ENCODE results near the gene PPP3CA.

PPP3CA gene

DNA sequence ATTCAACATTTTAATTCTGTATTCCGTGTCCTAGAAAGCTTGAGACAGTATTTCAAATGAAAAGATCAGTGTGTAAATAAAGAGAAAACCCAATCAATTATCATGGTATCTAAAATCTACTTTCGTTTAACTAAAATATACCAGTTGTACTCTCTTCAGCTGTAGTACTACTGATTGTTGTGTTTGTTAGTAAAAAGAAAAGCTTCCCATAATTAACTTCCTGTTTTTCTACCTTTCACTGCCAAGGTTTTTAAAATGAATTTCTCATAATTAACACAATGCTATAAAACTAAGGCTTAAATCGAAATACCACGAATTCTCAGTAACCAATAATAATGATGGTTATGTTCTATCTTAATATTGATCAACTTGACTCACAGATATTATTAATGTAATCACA, 37.4 kb downstream of the PPP3CA start:
- no peak for TF ChIP-seq CTCF (IDR thresholded peaks at IDR 0.05)

GRCh38 chr4:101307899-101308298, 39.4 kb downstream of the PPP3CA start:
- TF ChIP-seq CTCF (IDR thresholded peaks at IDR 0.05), result no peak

GRCh38 chr4:101306764-101307615, 40.3 kb downstream of the PPP3CA start:
- TF ChIP-seq CTCF (IDR thresholded peaks at IDR 0.05), result no peak

DNA sequence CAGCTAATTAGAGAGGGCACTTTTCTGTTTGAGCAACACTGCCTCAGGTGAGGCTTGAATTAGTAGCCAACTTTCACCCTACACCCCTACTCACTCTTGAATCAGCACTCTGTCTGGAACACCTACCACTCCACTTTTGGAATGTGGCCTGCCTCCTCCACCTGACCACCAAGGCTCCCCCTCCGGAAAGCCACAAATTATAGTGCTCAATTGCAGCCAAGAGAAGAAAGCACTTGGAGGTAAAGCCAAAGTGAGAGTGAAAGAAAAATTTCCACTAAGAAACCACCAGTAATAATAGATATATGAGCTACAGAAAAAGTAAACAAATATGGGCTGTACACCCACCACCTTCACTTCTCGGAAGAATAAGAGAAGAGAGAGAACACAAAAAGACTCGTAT, 41.1 kb downstream of the PPP3CA start:
- no peak for TF ChIP-seq CTCF (IDR thresholded peaks at IDR 0.05)

- TF ChIP-seq CTCF (IDR thresholded peaks at IDR 0.05), result no peak
Measured at GRCh38 chr4:101304916-101305315, 42.4 kb downstream of the PPP3CA start.

DNA sequence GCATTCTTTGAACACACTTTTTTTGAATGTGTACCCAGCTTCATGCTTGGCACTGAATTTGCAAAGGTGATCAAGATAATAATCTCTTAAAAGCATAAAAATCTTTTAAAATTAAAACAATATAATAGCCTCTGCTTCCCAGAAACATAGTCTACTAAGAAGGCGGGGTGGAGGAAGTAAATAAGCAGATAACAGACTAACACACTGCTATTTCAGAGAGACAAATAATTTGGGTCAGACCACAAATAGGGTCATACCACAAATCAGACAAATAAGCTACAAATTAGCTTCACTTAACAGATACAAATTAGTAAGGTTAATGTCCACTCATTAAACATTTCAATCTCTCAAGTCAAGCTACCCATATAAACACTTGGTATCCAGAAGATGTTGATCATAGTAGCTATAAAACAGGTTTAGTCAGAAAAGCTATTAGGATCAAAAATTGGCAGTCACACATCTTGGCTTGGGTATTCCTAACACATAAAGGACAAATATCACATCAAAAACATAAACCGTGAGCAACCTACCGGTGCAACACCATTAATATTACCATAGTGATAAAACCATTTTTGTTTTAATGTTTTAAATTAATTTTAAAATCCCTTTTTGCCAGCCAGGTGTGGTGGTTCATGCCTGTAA, 47.3 kb downstream of the PPP3CA start:
- TF ChIP-seq CTCF (IDR thresholded peaks at IDR 0.05), result no peak

DNA sequence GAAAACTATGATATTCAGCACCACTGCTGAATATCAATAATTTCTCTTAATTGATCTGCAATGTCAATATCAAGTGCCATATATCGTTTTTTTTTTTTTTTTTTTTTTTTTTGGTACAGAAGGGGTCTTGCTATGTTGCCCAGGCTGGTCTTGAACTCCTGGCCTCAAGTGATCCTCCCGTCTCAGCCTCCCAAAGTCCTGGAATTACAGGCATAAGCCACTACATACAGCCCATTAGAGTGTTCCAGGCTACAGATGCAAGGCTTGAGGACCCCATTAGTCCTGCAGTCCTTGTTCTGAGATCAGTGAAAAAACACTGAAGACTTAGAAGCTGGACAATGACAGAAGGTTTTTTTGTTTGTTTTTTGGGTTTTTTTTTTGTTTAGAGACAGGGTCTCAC, 48.3 kb downstream of the PPP3CA start:
- no peak for TF ChIP-seq CTCF (IDR thresholded peaks at IDR 0.05)
